ENCODE measurements around the gene MEAK7.

The MEAK7 gene

DNA sequence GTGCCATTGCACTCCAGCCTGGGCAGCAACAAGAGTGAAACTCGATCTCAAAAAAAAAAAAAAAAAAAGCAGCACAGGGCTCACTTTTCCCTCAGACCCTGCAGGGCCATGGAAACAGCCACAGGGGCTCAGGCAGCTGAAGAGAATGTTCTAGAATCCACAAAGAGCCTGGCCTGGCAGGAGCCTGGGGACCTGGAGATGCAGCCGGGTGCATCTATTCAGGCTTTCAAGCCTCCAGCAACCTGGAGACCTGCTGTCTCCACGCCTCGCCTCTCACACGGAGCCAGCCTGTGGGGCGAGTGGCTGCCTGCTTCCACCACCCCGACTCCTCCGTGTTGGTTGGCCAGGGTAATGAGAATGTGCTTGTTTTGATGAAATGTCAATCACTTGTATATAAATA lies 44.0 kb upstream of the MEAK7 start:
- no CpG with 5 or more reads among the region's 8 CpGs for WGBS (ENCODE audit: extremely low coverage, insufficient coverage, low lambda C conversion rate)
- H2BK15ac ChIP-seq (replicated peaks; ENCODE audit: low read depth) = no peak overlapping the region

DNA sequence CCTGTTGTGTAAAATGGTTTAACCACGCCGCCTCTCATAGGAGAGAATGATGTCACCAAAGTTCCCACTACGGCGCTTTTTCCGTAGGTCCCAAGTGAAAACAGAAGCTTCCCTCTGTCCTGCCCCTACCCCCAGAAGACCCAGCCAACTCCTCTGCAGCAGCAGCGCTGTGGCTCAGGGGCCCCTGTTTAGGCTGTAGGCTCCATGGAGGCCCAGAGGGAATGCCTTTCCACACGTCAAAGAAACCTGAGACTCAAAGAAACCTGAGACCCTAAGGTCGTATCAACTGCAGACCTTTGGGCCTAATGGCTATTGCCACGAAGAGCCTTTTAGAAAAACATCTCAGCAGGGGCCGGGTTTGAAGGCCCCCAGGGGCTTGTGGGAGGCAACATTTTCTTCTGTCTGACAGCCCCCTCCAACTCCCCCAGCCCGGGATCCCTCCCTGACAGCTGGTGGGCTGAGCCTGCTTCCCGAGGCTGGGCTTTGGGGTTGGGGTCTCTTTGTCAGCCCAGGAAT lies 43.1 kb upstream of the MEAK7 start:
- H2BK5ac ChIP-seq (ENCODE audit: low read length) = no peak overlapping the region
- no peak overlapping the region for H2BK15ac ChIP-seq (replicated peaks; ENCODE audit: low read depth)
- H3K27me3 ChIP-seq (ENCODE audit: insufficient read depth, low read length, poor library complexity) = no peaks in the 10 kb centered on the region
- peak; percentile 84 for DNase-seq
- H3K4me2 ChIP-seq (ENCODE audit: low read length) = no peak overlapping the region
- WGBS (ENCODE audit: extremely low coverage, insufficient coverage, low lambda C conversion rate) = no CpG with 5 or more reads among the region's 12 CpGs
- H3K4me3 ChIP-seq (ENCODE audit: low read length) = no peak overlapping the region
- no peak overlapping the region for H3K23ac ChIP-seq (ENCODE audit: low read length)
- no peak overlapping the region for H3K18ac ChIP-seq (ENCODE audit: low read length)
- H3K4me1 ChIP-seq (ENCODE audit: control insufficient read depth, low read depth, low read length) = no peaks in the 10 kb centered on the region
- H3K4ac ChIP-seq (ENCODE audit: low read depth, low read length) = no peak overlapping the region
- no peaks in the 10 kb centered on the region for H3K36me3 ChIP-seq (ENCODE audit: control insufficient read depth, insufficient read depth, low read length)
- H3K27ac ChIP-seq (ENCODE audit: low read depth, low read length) = no peak overlapping the region
- peak overlapping the region; percentile 19 for H3K9ac ChIP-seq (ENCODE audit: low read length)
- peak overlapping the region; percentile 65 for H4K5ac ChIP-seq (ENCODE audit: low read length)
- no peak overlapping the region for H2BK120ac ChIP-seq (ENCODE audit: low read depth, low read length)
- H3K56ac ChIP-seq (ENCODE audit: low read length) = peak overlapping the region; percentile 17
- no peaks in the 10 kb centered on the region for H3K79me1 ChIP-seq (ENCODE audit: low read length)
- no peak overlapping the region for H2AK5ac ChIP-seq (ENCODE audit: low read length)
- H4K8ac ChIP-seq (ENCODE audit: low read depth, low read length) = no peak overlapping the region
- no peaks in the 10 kb centered on the region for H3K79me2 ChIP-seq (ENCODE audit: control insufficient read depth, insufficient read depth, low read length)

More for the DNA sequence above, 44.0 kb upstream of the MEAK7 start:
- H3K18ac ChIP-seq (ENCODE audit: low read length) = no peak overlapping the region
- no peak overlapping the region for H3K4me2 ChIP-seq (ENCODE audit: low read length)
- H3K23ac ChIP-seq (ENCODE audit: low read length) = no peak overlapping the region
- no peak overlapping the region for H3K4ac ChIP-seq (ENCODE audit: low read depth, low read length)
- H3K27ac ChIP-seq (ENCODE audit: low read depth, low read length) = no peak overlapping the region
- H4K8ac ChIP-seq (ENCODE audit: low read depth, low read length) = no peak overlapping the region
- no peak overlapping the region for H4K5ac ChIP-seq (ENCODE audit: low read length)
- no peak overlapping the region for H2BK5ac ChIP-seq (ENCODE audit: low read length)
- H2BK120ac ChIP-seq (ENCODE audit: low read depth, low read length) = no peak overlapping the region
- no peaks in the 10 kb centered on the region for H3K4me1 ChIP-seq (ENCODE audit: control insufficient read depth, low read depth, low read length)
- H3K4me3 ChIP-seq (ENCODE audit: low read length) = no peak overlapping the region
- H3K56ac ChIP-seq (ENCODE audit: low read length) = no peak overlapping the region
- H3K27me3 ChIP-seq (ENCODE audit: insufficient read depth, low read length, poor library complexity) = no peaks in the 10 kb centered on the region
- no peaks in the 10 kb centered on the region for H3K36me3 ChIP-seq (ENCODE audit: control insufficient read depth, insufficient read depth, low read length)
- H3K79me1 ChIP-seq (ENCODE audit: low read length) = no peaks in the 10 kb centered on the region
- H2AK5ac ChIP-seq (ENCODE audit: low read length) = no peak overlapping the region
- DNase-seq = peak; percentile 69
- no peak overlapping the region for H3K9ac ChIP-seq (ENCODE audit: low read length)
- H3K79me2 ChIP-seq (ENCODE audit: control insufficient read depth, insufficient read depth, low read length) = no peaks in the 10 kb centered on the region

DNA sequence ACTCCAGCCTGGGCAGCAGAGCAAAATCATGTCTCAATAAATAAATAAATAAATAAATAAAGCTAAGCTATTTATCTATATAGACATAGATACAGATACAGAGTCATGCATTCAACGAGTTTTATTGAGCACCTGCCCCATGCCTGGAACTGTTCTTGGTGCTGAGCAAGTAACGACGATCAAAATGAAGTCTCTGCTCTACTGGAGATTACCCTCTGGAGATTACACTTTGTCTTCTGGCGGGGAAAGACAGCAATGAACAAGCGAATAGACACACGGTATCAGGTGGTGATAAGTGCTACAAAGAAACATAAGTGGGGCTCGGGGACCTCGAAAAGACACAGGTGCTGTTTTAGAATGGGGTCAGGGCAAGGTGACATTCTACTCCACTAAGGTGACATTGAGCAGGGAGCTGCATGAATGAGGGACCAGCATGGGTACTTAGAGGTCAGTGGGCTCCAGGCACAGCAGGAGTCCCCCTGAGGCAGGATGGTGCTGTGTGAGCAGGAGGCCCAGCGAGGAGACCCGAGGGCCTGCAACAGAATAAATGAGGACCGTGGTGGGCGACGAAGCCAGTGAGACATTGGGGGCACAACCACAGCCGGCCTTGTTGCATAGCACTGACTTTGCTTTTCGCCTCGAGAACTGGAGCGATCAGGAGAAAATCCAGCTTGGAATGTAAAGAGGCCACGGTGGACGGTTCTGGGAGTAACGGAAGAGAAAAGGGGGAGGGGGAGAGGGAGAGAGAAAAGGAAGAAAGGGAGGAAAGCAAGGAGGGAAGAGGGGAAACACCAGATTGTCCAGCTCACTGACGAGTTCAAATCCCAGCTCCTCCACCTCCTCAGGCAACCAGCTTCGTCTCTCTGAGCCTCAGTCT lies 42.4 kb upstream of the MEAK7 start:
- H3K79me1 ChIP-seq (ENCODE audit: low read length) = no peaks in the 10 kb centered on the region
- H3K36me3 ChIP-seq (ENCODE audit: control insufficient read depth, insufficient read depth, low read length) = no peaks in the 10 kb centered on the region
- no CpG with 5 or more reads among the region's 22 CpGs for WGBS (ENCODE audit: extremely low coverage, insufficient coverage, low lambda C conversion rate)
- H2BK15ac ChIP-seq (replicated peaks; ENCODE audit: low read depth) = no peak overlapping the region
- no peaks in the 10 kb centered on the region for H3K79me2 ChIP-seq (ENCODE audit: control insufficient read depth, insufficient read depth, low read length)
- H4K8ac ChIP-seq (ENCODE audit: low read depth, low read length) = no peak overlapping the region
- H2BK5ac ChIP-seq (ENCODE audit: low read length) = no peak overlapping the region
- DNase-seq = no peak
- H2BK120ac ChIP-seq (ENCODE audit: low read depth, low read length) = no peak overlapping the region
- H3K27me3 ChIP-seq (ENCODE audit: insufficient read depth, low read length, poor library complexity) = no peaks in the 10 kb centered on the region
- no peak overlapping the region for H2AK5ac ChIP-seq (ENCODE audit: low read length)
- H3K9ac ChIP-seq (ENCODE audit: low read length) = peak overlapping the region; percentile 19
- H3K23ac ChIP-seq (ENCODE audit: low read length) = no peak overlapping the region
- peak overlapping the region; percentile 65 for H4K5ac ChIP-seq (ENCODE audit: low read length)
- no peak overlapping the region for H3K4me3 ChIP-seq (ENCODE audit: low read length)
- no peaks in the 10 kb centered on the region for H3K4me1 ChIP-seq (ENCODE audit: control insufficient read depth, low read depth, low read length)
- H3K4me2 ChIP-seq (ENCODE audit: low read length) = no peak overlapping the region
- no peak overlapping the region for H3K27ac ChIP-seq (ENCODE audit: low read depth, low read length)
- no peak overlapping the region for H3K18ac ChIP-seq (ENCODE audit: low read length)
- H3K4ac ChIP-seq (ENCODE audit: low read depth, low read length) = no peak overlapping the region
- H3K56ac ChIP-seq (ENCODE audit: low read length) = peak overlapping the region; percentile 17

DNA sequence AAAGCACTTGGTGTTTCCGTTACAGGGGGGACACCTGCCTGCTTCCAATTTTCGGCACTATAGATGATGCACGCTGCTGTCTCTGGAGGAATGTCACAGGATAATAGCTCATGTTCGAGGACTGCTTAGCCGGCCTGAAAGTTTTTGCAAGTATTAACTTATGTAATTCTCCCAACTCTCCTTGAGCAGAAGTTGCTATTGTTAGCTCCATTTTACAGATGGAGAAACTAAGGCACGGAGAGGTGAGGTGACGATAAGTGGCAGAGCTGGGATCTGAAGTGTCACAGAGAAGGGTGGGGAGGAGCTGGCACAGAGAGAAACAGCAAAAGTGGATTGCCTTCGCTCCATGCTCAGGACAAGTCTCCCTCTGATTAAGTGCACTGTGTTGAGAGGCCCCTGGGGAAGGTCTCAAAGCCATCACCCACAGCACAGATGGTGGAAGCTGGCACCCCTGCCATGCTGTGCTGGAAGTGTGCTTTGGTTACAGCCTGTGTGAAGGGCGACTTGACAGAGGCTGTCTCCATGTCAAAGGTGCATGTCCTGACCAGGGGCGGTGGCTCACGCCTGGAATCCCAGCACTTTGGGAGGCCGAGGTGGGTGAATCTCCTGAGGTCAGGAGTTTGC lies 40.8 kb upstream of the MEAK7 start:
- Histone ChIP-seq H3K9ac (ENCODE audit: low read length) (no peak overlapping the region), H3K4me2 (ENCODE audit: low read length) (no peak overlapping the region), H3K27ac (ENCODE audit: low read depth, low read length) (no peak overlapping the region), H3K4me3 (ENCODE audit: low read length) (no peak overlapping the region), H3K4me1 (ENCODE audit: control insufficient read depth, low read depth, low read length) (no peaks in the 10 kb centered on the region), H3K36me3 (ENCODE audit: control insufficient read depth, insufficient read depth, low read length) (no peaks in the 10 kb centered on the region), H4K8ac (ENCODE audit: low read depth, low read length) (no peak overlapping the region), H2BK5ac (ENCODE audit: low read length) (no peak overlapping the region), H2BK120ac (ENCODE audit: low read depth, low read length) (no peak overlapping the region), H3K79me1 (ENCODE audit: low read length) (no peaks in the 10 kb centered on the region), H3K4ac (ENCODE audit: low read depth, low read length) (no peak overlapping the region), H4K5ac (ENCODE audit: low read length) (no peak overlapping the region), H2AK5ac (ENCODE audit: low read length) (no peak overlapping the region), H2BK15ac (replicated peaks; ENCODE audit: low read depth) (no peak overlapping the region), H3K56ac (ENCODE audit: low read length) (no peak overlapping the region), H3K27me3 (ENCODE audit: insufficient read depth, low read length, poor library complexity) (no peaks in the 10 kb centered on the region), H3K23ac (ENCODE audit: low read length) (no peak overlapping the region), H3K79me2 (ENCODE audit: control insufficient read depth, insufficient read depth, low read length) (no peaks in the 10 kb centered on the region), H3K18ac (ENCODE audit: low read length) (no peak overlapping the region)
- DNase-seq = no peak
- no CpG with 5 or more reads among the region's 12 CpGs for WGBS (ENCODE audit: extremely low coverage, insufficient coverage, low lambda C conversion rate)

DNA sequence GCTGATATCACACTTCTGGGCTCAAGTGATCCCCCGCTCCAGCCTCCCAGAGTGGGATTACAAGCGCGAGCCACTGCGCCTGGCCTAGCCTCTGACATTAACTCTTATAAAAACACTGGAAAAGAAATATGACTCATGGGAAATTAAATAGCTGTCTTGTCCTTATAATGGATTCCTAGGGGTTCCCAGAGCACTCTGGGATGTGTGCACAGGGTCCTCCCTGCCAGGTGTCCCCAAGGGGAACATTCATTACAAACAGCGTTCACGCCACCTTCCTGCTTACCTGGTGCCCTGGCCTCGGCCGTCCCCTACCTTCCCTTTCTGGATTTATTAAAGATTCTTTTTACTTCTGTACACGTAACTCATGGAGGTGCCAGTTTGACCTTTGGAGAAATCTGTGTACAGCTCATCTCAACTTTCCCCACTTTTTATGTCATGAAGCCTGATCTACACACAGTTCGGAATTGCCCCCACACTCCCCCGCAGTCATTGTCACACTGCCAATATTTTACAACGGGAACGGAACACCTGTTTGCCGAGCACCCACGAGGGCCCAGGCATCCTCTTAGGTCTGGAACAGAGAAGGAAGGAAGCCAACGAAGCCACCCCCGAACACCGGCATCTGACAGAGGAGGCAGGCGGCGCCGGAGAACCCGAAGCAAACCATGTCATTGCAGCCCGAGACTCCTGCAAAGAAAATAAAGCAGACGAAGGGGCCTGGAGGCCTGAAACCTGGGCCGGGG lies 39.7 kb upstream of the MEAK7 start:
- Histone ChIP-seq H3K4me1 (ENCODE audit: control insufficient read depth, low read depth, low read length) (no peaks in the 10 kb centered on the region), H3K27ac (ENCODE audit: low read depth, low read length) (no peak overlapping the region), H2BK5ac (ENCODE audit: low read length) (no peak overlapping the region), H3K23ac (ENCODE audit: low read length) (no peak overlapping the region), H2AK5ac (ENCODE audit: low read length) (no peak overlapping the region), H3K4ac (ENCODE audit: low read depth, low read length) (no peak overlapping the region), H4K8ac (ENCODE audit: low read depth, low read length) (no peak overlapping the region), H3K4me2 (ENCODE audit: low read length) (no peak overlapping the region), H3K56ac (ENCODE audit: low read length) (no peak overlapping the region), H3K4me3 (ENCODE audit: low read length) (no peak overlapping the region), H3K36me3 (ENCODE audit: control insufficient read depth, insufficient read depth, low read length) (no peaks in the 10 kb centered on the region), H2BK15ac (replicated peaks; ENCODE audit: low read depth) (no peak overlapping the region), H3K27me3 (ENCODE audit: insufficient read depth, low read length, poor library complexity) (no peaks in the 10 kb centered on the region), H3K18ac (ENCODE audit: low read length) (no peak overlapping the region), H2BK120ac (ENCODE audit: low read depth, low read length) (no peak overlapping the region), H3K79me2 (ENCODE audit: control insufficient read depth, insufficient read depth, low read length) (no peaks in the 10 kb centered on the region), H3K79me1 (ENCODE audit: low read length) (no peaks in the 10 kb centered on the region), H4K5ac (ENCODE audit: low read length) (no peak overlapping the region), H3K9ac (ENCODE audit: low read length) (no peak overlapping the region)
- no peak for DNase-seq
- WGBS (ENCODE audit: extremely low coverage, insufficient coverage, low lambda C conversion rate) = no CpG with 5 or more reads among the region's 25 CpGs
